ENCODE data around the gene ALDH7A1. TPM values are rescaled to one million over a fixed set of nuclear protein-coding genes. Genes with fewer than 3 reads are reported as not detected.

ALDH7A1 gene
- total RNA-seq, 1 experiment from 2014 or later: 148 TPM

- no peak overlapping the region for H3T11ph ChIP-seq (ENCODE audit: low read length)
- no peaks in the 10 kb centered on the region for H3K79me1 ChIP-seq (ENCODE audit: insufficient read depth, low read depth, low read length, poor library complexity, severe bottlenecking)
- TF ChIP-seq CTCF (conservative IDR thresholded peaks at IDR 0.05): no peak
- no peak overlapping the region for H2BK12ac ChIP-seq (ENCODE audit: insufficient read length, low read depth, low read length)
- H3K79me2 ChIP-seq (ENCODE audit: insufficient read depth, low read length): no peaks in the 10 kb centered on the region
- H3K18ac ChIP-seq (ENCODE audit: insufficient read length, low read depth, low read length): no peak overlapping the region
- no peaks in the 10 kb centered on the region; the same call in 1 of the 2 replicates for H3K4me1 ChIP-seq (ENCODE audit: insufficient read depth, low read length)
- no peak overlapping the region for H3K23ac ChIP-seq (ENCODE audit: insufficient read length, low read depth, low read length)
- no peak overlapping the region for H3K9ac ChIP-seq (ENCODE audit: extremely low read depth, insufficient read length, low read length)
- no peak overlapping the region for H3K56ac ChIP-seq (ENCODE audit: insufficient read length, low read depth, low read length)
- H2AK5ac ChIP-seq (ENCODE audit: insufficient read length, low read length): no peak overlapping the region
- H4K5ac ChIP-seq (ENCODE audit: insufficient read length, low read depth, low read length): no peak overlapping the region
- no peaks in the 10 kb centered on the region for H3K27me3 Mint-ChIP-seq (ENCODE audit: low read depth)
- no peak for DNase-seq
- H3K4me1 Mint-ChIP-seq: 0 out of 4 replicates have a peak, but pooled peaks cover 3% of the 10 kb centered on the region in 2 experiments
- no peak overlapping the region for H3K4me3 Mint-ChIP-seq
- H3K4ac ChIP-seq (ENCODE audit: low read depth, low read length): no peak overlapping the region
- H3K27ac Mint-ChIP-seq: no peak overlapping the region
- no peaks in the 10 kb centered on the region for H3K9me3 ChIP-seq (ENCODE audit: control insufficient read depth, low read depth, low read length)
- H4K8ac ChIP-seq (replicated peaks; ENCODE audit: insufficient read length, low read depth, low read length): no peak overlapping the region
- no peak overlapping the region for H2BK120ac ChIP-seq (ENCODE audit: low read depth, low read length, poor library complexity, severe bottlenecking)
- H3K14ac ChIP-seq (ENCODE audit: insufficient read depth, low read length): no peak overlapping the region
- H3K23me2 ChIP-seq (ENCODE audit: insufficient read length, low read depth, low read length, poor library complexity, severe bottlenecking): no peaks in the 10 kb centered on the region
- H4K20me1 ChIP-seq (ENCODE audit: control insufficient read depth, insufficient read depth, insufficient read length): no peaks in the 10 kb centered on the region
- WGBS (ENCODE audit: extremely low coverage, insufficient read length, low lambda C conversion rate): no CpG with 5 or more reads among the region's 3 CpGs
- H3K36me3 Mint-ChIP-seq (ENCODE audit: insufficient read depth in 1 of 3, low read depth in 3 of 3): no peaks in the 10 kb centered on the region
- H2BK15ac ChIP-seq (ENCODE audit: low read depth, low read length): no peak overlapping the region
- H2AFZ ChIP-seq (ENCODE audit: low read length): no peak overlapping the region
- no peak overlapping the region for H4K91ac ChIP-seq (ENCODE audit: insufficient read length, low read depth, low read length)
- H3K4me2 ChIP-seq (ENCODE audit: insufficient read depth, insufficient read length, low read length): no peak overlapping the region
- no peak overlapping the region for H2BK20ac ChIP-seq (ENCODE audit: low read depth, low read length, poor library complexity, severe bottlenecking)
- no peaks in the 10 kb centered on the region for H3K9me3 Mint-ChIP-seq
- no peaks in the 10 kb centered on the region for H3K27me3 ChIP-seq (ENCODE audit: insufficient read depth, low read length)
- H2BK5ac ChIP-seq (ENCODE audit: insufficient read length, low read length): no peak overlapping the region
- no peak overlapping the region for H3K27ac ChIP-seq (ENCODE audit: insufficient read length, low read depth, low read length)
Measured at GRCh38 chr5:126635585-126635984, 40.6 kb upstream of the ALDH7A1 start.
